Stomach (tissue), 9 donors: ENCODE measurements around the gene DPYSL4. TPM values are rescaled to one million over a fixed set of nuclear protein-coding genes. Genes with fewer than 3 reads are reported as not detected.
"Not testable (repeated sequence)": the region's sequence is repeated elsewhere in the genome, so short reads cannot be mapped to it uniquely, and the experiment has no call there.

Experiments used
- DNase-seq, 2 donors: peaks; one replicate each; pipeline versions ENCODE4 v3.0.0 to v3.0.0-alpha.2; 2013 to 2019
- H3K27ac ChIP-seq, 5 donors: fragments of 200-600 bp in 4 of 5; sonication (generic) in 4 of 5; one replicate each; pipeline ENCODE4 v1.5.1; 2013 to 2019; ENCODE audit warnings: mild to moderate bottlenecking in 1 of 5, moderate library complexity in 1 of 5
- H3K27me3 ChIP-seq, 3 donors: fragments of 200-600 bp; sonication (generic); one replicate each; pipeline ENCODE4 v1.5.1; 2017 to 2019; ENCODE audit warnings: mixed run types in 1 of 3
- H3K36me3 ChIP-seq, 4 donors: fragments of 200-600 bp; sonication (generic); 1 replicate in 3 of 4; 2 replicates in 1 of 4; pipeline ENCODE4 v1.5.1; 2016 to 2019
- H3K4me1 ChIP-seq, 4 donors: fragments of 200-600 bp; sonication (generic); one replicate each; pipeline ENCODE4 v1.5.1; 2016 to 2019
- H3K4me3 ChIP-seq, 4 donors: fragments of 200-600 bp; sonication (generic) in 3 of 4; one replicate each; pipeline ENCODE4 v1.5.1; 2016 to 2019; ENCODE audit warnings: mild to moderate bottlenecking in 1 of 4
- H3K9me3 ChIP-seq, 4 donors: fragments of 200-600 bp; sonication (generic); one replicate each; pipeline ENCODE4 v1.5.1; 2016 to 2019
- CTCF ChIP-seq, 7 experiments: fragments of 450-650 bp in 4 of 7; fragments of 200-600 bp in 3 of 7; sonication (generic) in 3 of 7; IDR thresholded peaks; one replicate each; pipeline ENCODE4 v1.5.1; 2016 to 2019; ENCODE audit warnings: antibody characterized with exemption in 7 of 7, control low read depth in 2 of 7, mild to moderate bottlenecking in 1 of 7
- EP300 ChIP-seq: sonication (generic); formaldehyde crosslinking; IDR thresholded peaks from one replicate; pipeline ENCODE4 v1.6.1; 2017; ENCODE audit warnings: antibody characterized with exemption
- POLR2A ChIP-seq, 4 donors: fragments of 450-650 bp; IDR thresholded peaks; one replicate each; pipeline ENCODE4 v1.6.1; 2016; ENCODE audit warnings: antibody characterized with exemption in 4 of 4, control low read depth in 2 of 4, mild to moderate bottlenecking in 1 of 4, moderate library complexity in 1 of 4
- POLR2AphosphoS5 ChIP-seq, 3 donors: sonication (generic); formaldehyde crosslinking; IDR thresholded peaks; one replicate each; pipeline ENCODE4 v1.6.1; 2016; ENCODE audit warnings: antibody characterized with exemption in 3 of 3
- WGBS, 5 donors: extraction: QIAGEN DNeasy Blood & Tissue Kit in 3 of 5; methylation state at CpG; one replicate each; pipeline versions ENCODE4 v1.1.5 to v1.1.7; 2013 to 2018; 5-methylcytosine and 5-hydroxymethylcytosine counted together
- intact Hi-C: fragments of 100-400 bp; cut with DNase I; formaldehyde crosslinking; loops from one replicate; pipeline ENCODE4 v1.15.1; 2023; ENCODE audit warnings: low total_unique reads
- polyA plus RNA-seq, 3 donors: library from polyadenylated mRNA; stranded (reverse); fragments of 200-250 nt; gene quantifications; one replicate each; pipeline ENCODE4 v1.2.3, GENCODE V29; 2013
- total RNA-seq, 5 donors: library from RNA; depleted of rRNA; stranded (reverse); fragments of >200 nt; gene quantifications; one replicate each; pipeline versions ENCODE4 v1.1.0 to v1.2.3, GENCODE V29; 2014 to 2016
- donor health status: healthy with polysubstance abuse.
- donor health status: Bipolar disorder and iron deficiency.
- donor health status: healthy.

DPYSL4 gene
- total and polyA plus RNA-seq, 8 donors: 0.43 to 2.0 (median 0.68) TPM; not detected in 3

GRCh38 chr10:132209978-132210530 lies 23.3 kb downstream of the DPYSL4 start:
- no peaks in the 10 kb centered on the region for H3K27me3 ChIP-seq
- H3K4me1 ChIP-seq: no peaks in the 10 kb centered on the region
- intact Hi-C loops: no loop called here
- no peak overlapping the region for H3K4me3 ChIP-seq
- H3K27ac ChIP-seq: no peak overlapping the region
- peaks cover 4 to 22% (median 17%) of the 10 kb centered on the region in 4 donors for H3K9me3 ChIP-seq
- WGBS, 5 donors: 89 to 93% (median 91%) methylated on average over 21 to 23 of the region's 23 CpGs
- TF ChIP-seq EP300 (no peak), POLR2A (IDR thresholded peaks at IDR 0.05) (no peak), CTCF (IDR thresholded peaks at IDR 0.05) (no peak), POLR2AphosphoS5 (IDR thresholded peaks at IDR 0.05) (no peak)
- DNase-seq: no peak
- H3K36me3 ChIP-seq: peaks cover 0 to 38% (median 3%) of the 10 kb centered on the region in 4 donors

DNA sequence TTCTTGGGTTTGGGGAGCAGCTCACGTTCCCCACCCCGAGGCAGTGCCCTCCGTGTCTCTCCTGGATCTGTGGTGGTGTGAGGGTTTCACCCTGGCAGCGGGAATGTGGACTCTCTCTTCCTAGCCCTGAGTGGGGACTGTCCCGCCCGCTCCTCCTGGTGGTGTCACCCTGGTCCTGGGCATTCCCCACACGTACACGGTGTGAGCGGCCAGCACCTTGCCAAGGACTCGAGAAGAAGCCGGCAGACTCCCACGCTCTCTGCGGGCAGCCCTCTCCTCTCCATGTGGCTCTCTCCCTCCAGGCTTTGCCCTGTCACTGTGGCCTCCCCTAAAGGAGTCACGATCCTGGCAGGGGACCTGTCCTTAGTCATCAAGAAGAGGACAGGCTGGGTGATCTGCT lies 24.0 kb downstream of the DPYSL4 start:
- 90 to 95% (median 94%) methylated on average over 14 of the region's 14 CpGs for WGBS, 5 donors
- Histone ChIP-seq H3K4me1 (no peaks in the 10 kb centered on the region), H3K9me3 (peaks cover 4 to 29% (median 19%) of the 10 kb centered on the region in 4 donors), H3K36me3 (peaks cover 0 to 38% (median 3%) of the 10 kb centered on the region in 4 donors), H3K4me3 (no peak overlapping the region), H3K27me3 (no peaks in the 10 kb centered on the region), H3K27ac (no peak overlapping the region)
- intact Hi-C loops: no loop called here
- no peak for TF ChIP-seq POLR2AphosphoS5 (IDR thresholded peaks at IDR 0.05)
- DNase-seq: no peak

DNA sequence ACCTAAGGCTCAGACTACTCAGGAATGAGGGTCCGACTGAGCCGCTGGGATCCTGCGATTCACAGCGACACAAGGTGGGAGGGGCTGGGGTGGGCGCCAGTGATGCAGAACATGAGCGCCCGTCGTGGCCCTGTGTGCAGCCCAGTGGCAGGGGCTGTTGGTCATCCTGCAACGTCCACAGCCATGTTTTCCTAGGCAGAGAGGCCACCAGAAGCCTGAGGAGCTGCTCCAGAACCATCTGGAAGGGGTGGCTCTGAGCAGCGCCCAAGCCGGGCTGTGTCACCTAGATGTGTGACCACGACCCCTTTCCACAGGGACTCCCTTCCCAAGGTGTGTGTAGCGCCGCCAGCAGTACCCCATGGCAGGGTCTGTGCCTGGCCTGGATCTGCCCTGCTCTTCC lies 24.5 kb downstream of the DPYSL4 start:
- Histone ChIP-seq H3K4me1 (no peaks in the 10 kb centered on the region), H3K27ac (no peak overlapping the region), H3K9me3 (peaks cover 4 to 34% (median 21%) of the 10 kb centered on the region in 4 donors), H3K27me3 (no peaks in the 10 kb centered on the region), H3K36me3 (peaks cover 0 to 36% (median 3%) of the 10 kb centered on the region in 4 donors), H3K4me3 (no peak overlapping the region)
- no peak for TF ChIP-seq CTCF (IDR thresholded peaks at IDR 0.05)
- no peak for TF ChIP-seq POLR2AphosphoS5 (IDR thresholded peaks at IDR 0.05)
- no peak for TF ChIP-seq POLR2A (IDR thresholded peaks at IDR 0.05)
- TF ChIP-seq EP300: no peak
- DNase-seq: no peak
- WGBS, 5 donors: 82 to 93% (median 90%) methylated on average over 10 to 14 of the region's 14 CpGs
- intact Hi-C loops: no loop called here

GRCh38 chr10:132212816-132213215 lies 26.1 kb downstream of the DPYSL4 start:
- intact Hi-C loops: no loop called here
- WGBS, 5 donors: 87 to 93% (median 91%) methylated on average over 8 to 9 of the region's 9 CpGs
- no peak for DNase-seq
- Histone ChIP-seq H3K36me3 (peaks cover 0 to 23% (median 3%) of the 10 kb centered on the region in 4 donors), H3K27me3 (no peaks in the 10 kb centered on the region), H3K4me3 (no peak overlapping the region), H3K27ac (no peak overlapping the region), H3K9me3 (peaks cover 4 to 50% (median 33%) of the 10 kb centered on the region in 4 donors), H3K4me1 (no peaks in the 10 kb centered on the region)
- no peak for TF ChIP-seq POLR2A (IDR thresholded peaks at IDR 0.05)
- TF ChIP-seq EP300: no peak
- TF ChIP-seq POLR2AphosphoS5 (IDR thresholded peaks at IDR 0.05): no peak
- TF ChIP-seq CTCF (IDR thresholded peaks at IDR 0.05): no peak

DNA sequence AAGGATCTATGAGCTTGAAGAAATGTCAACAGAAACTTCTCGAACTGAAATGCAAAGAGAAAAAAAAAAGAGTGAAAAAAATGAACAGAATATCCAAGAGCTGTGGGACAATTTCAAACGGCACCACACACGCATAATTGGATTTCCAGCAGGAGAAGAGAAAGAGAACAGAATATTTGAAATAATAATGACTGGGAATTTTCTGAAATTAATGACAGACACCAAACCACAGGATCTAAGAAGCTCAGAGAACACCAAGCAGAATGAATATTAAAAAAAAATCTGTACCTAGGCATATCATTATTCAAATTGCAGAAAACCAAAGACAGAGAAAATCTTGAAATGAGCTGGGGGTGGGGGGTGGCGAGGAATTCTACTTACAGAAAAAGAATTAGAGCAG lies 27.2 kb downstream of the DPYSL4 start:
- Histone ChIP-seq H3K4me1 (no peaks in the 10 kb centered on the region), H3K9me3 (peaks cover 4 to 51% (median 34%) of the 10 kb centered on the region in 4 donors)

DNA sequence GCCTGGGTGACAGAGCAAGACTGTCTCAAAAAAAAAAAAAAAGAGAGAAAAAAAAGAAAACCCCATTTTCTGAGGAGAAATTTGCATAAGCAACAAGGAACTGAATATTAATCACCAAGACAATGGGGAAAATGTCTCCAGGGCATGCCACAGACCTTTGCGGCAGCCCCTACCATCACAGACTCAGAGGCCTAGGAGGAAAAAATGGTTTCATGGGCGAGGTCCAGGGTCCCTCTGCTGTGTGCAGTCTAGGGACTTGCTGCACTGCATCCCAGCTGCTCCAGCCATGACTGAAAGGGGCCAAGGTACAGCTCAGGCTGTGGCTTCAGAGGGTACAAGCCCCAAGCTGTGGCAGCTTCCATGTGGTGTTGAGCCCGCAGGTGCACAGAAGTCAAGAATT lies 29.7 kb downstream of the DPYSL4 start:
- H3K4me1 ChIP-seq, H3K27ac ChIP-seq, H3K4me3 ChIP-seq, DNase-seq, H3K27me3 ChIP-seq, intact Hi-C loops: not testable (repeated sequence)
- WGBS, 5 donors: 77 to 92% (median 85%) methylated on average over 3 of the region's 3 CpGs
- Histone ChIP-seq H3K36me3 (peaks cover 0 to 17% (median 3%) of the 10 kb centered on the region in 4 donors), H3K9me3 (peaks cover 4 to 51% (median 34%) of the 10 kb centered on the region in 4 donors)

More for the DNA sequence above, 27.2 kb downstream of the DPYSL4 start:
- no peak overlapping the region for H3K27ac ChIP-seq
- no peaks in the 10 kb centered on the region for H3K27me3 ChIP-seq
- DNase-seq: no peak
- WGBS, 5 donors: 57 to 76% (median 70%) methylated on average over 4 of the region's 4 CpGs
- intact Hi-C loops: no loop called here
- TF ChIP-seq POLR2AphosphoS5 (IDR thresholded peaks at IDR 0.05) (no peak), CTCF (IDR thresholded peaks at IDR 0.05) (no peak), POLR2A (IDR thresholded peaks at IDR 0.05) (no peak), EP300 (no peak)
- peaks cover 0 to 17% (median 3%) of the 10 kb centered on the region in 4 donors for H3K36me3 ChIP-seq
- H3K4me3 ChIP-seq: no peak overlapping the region
